H9 (cell line): ENCODE data around the gene C1QTNF6. TPM values are rescaled to one million over a fixed set of nuclear protein-coding genes. Genes with fewer than 3 reads are reported as not detected.

Experiments used
- DNase-seq: peaks from one replicate; pipeline ENCODE4 v3.0.0-alpha.2; 2017
- H2AFZ ChIP-seq: one replicate; pipeline ENCODE4 v1.6.1; 2013; ENCODE audit warnings: mild to moderate bottlenecking, low read length, control low read depth, moderate library complexity
- H2AK5ac ChIP-seq: 2 replicates; pipeline ENCODE4 v1.6.1; 2013; ENCODE audit warnings: low read length, control low read depth, mixed read lengths; ENCODE audit not compliant: insufficient read length
- H2BK120ac ChIP-seq: one replicate; pipeline ENCODE4 v1.6.1; 2013; ENCODE audit warnings: low read depth, mild to moderate bottlenecking, low read length, control low read depth, inconsistent platforms; ENCODE audit not compliant: poor library complexity, severe bottlenecking
- H2BK12ac ChIP-seq: 2 replicates; pipeline ENCODE4 v1.6.1; 2013; ENCODE audit warnings: low read length, control low read depth, mixed read lengths, low read depth; ENCODE audit not compliant: insufficient read length
- H2BK15ac ChIP-seq: 2 replicates; pipeline ENCODE4 v1.6.1; 2013; ENCODE audit warnings: low read depth, low read length, control low read depth
- H2BK20ac ChIP-seq: one replicate; pipeline ENCODE4 v1.6.1; 2013; ENCODE audit warnings: low read depth, mild to moderate bottlenecking, low read length, control low read depth, inconsistent platforms; ENCODE audit not compliant: poor library complexity, severe bottlenecking
- H2BK5ac ChIP-seq: 2 replicates; pipeline ENCODE4 v1.6.1; 2013; ENCODE audit warnings: low read length, control low read depth, mixed read lengths; ENCODE audit not compliant: insufficient read length
- H3K14ac ChIP-seq: 2 replicates; pipeline ENCODE4 v1.6.1; 2013; ENCODE audit warnings: low read length, control low read depth; ENCODE audit not compliant: insufficient read depth
- H3K18ac ChIP-seq: 2 replicates; pipeline ENCODE4 v1.6.1; 2013; ENCODE audit warnings: low read depth, mild to moderate bottlenecking, mixed read lengths, low read length, control low read depth; ENCODE audit not compliant: insufficient read length
- H3K23ac ChIP-seq: 2 replicates; pipeline ENCODE4 v1.6.1; 2013; ENCODE audit warnings: low read length, control low read depth, mixed read lengths, low read depth; ENCODE audit not compliant: insufficient read length
- H3K23me2 ChIP-seq: 2 replicates; pipeline ENCODE4 v1.6.1; 2013; ENCODE audit warnings: low read depth, mild to moderate bottlenecking, mixed read lengths, low read length, control low read depth; ENCODE audit not compliant: insufficient read length, poor library complexity, severe bottlenecking
- H3K27ac ChIP-seq: 2 replicates; pipeline ENCODE4 v1.5.1; 2013; ENCODE audit warnings: low read length, control low read depth, mixed read lengths, low read depth; ENCODE audit not compliant: insufficient read length
- H3K27me3 ChIP-seq: 2 replicates; pipeline ENCODE4 v1.6.1; 2013; ENCODE audit warnings: low read length, control low read depth, inconsistent platforms; ENCODE audit not compliant: insufficient read depth
- H3K4ac ChIP-seq: 2 replicates; pipeline ENCODE4 v1.6.1; 2013; ENCODE audit warnings: low read depth, mild to moderate bottlenecking, control low read depth, inconsistent platforms, low read length, moderate library complexity
- H3K4me1 ChIP-seq: 2 replicates; pipeline ENCODE4 v1.6.1; 2013; ENCODE audit warnings: low read length, control low read depth, inconsistent platforms; ENCODE audit not compliant: insufficient read depth
- H3K4me2 ChIP-seq: 2 replicates; pipeline ENCODE4 v1.6.1; 2013; ENCODE audit warnings: low read length, control low read depth, mixed read lengths; ENCODE audit not compliant: insufficient read length, insufficient read depth
- H3K56ac ChIP-seq: 2 replicates; pipeline ENCODE4 v1.6.1; 2013; ENCODE audit warnings: low read depth, mild to moderate bottlenecking, mixed read lengths, low read length, control low read depth; ENCODE audit not compliant: insufficient read length
- H3K79me1 ChIP-seq: 2 replicates; pipeline ENCODE4 v1.6.1; 2013; ENCODE audit warnings: low read depth, mild to moderate bottlenecking, moderate library complexity, low read length, control low read depth, inconsistent platforms; ENCODE audit not compliant: insufficient read depth, poor library complexity, severe bottlenecking
- H3K79me2 ChIP-seq: 2 replicates; pipeline ENCODE4 v1.6.1; 2013; ENCODE audit warnings: low read length, control low read depth, inconsistent platforms; ENCODE audit not compliant: insufficient read depth
- H3K9ac ChIP-seq: 2 replicates; pipeline ENCODE4 v1.6.1; 2013; ENCODE audit warnings: low read length, control low read depth, mixed read lengths; ENCODE audit not compliant: insufficient read length; ENCODE audit errors: extremely low read depth
- H3K9me3 ChIP-seq: one replicate; pipeline ENCODE4 v1.6.1; 2013; ENCODE audit warnings: low read depth, low read length, inconsistent platforms; ENCODE audit not compliant: control insufficient read depth
- H3T11ph ChIP-seq: one replicate; pipeline ENCODE4 v1.6.1; 2013; ENCODE audit warnings: mild to moderate bottlenecking, low read length, control low read depth, inconsistent platforms
- H4K20me1 ChIP-seq: one replicate; pipeline ENCODE4 v1.6.1; 2013; ENCODE audit not compliant: control insufficient read depth, insufficient read length, insufficient read depth
- H4K5ac ChIP-seq: 2 replicates; pipeline ENCODE4 v1.6.1; 2013; ENCODE audit warnings: low read depth, mild to moderate bottlenecking, mixed read lengths, low read length, control low read depth; ENCODE audit not compliant: insufficient read length
- H4K8ac ChIP-seq: replicated peaks from 2 replicates; pipeline ENCODE4 v1.6.1; 2013; ENCODE audit warnings: low read length, control low read depth, mixed read lengths, low read depth; ENCODE audit not compliant: insufficient read length
- H4K91ac ChIP-seq: 2 replicates; pipeline ENCODE4 v1.6.1; 2013; ENCODE audit warnings: low read depth, mild to moderate bottlenecking, moderate library complexity, mixed read lengths, low read length, control low read depth; ENCODE audit not compliant: insufficient read length
- H3K27ac Mint-ChIP-seq, 3 experiments: 2 replicates in 2 of 3; 3 replicates in 1 of 3; pipeline ENCODE4 v1.8.0; 2020 to 2021; ENCODE audit warnings: mixed read lengths in 3 of 3, mild to moderate bottlenecking in 1 of 3, moderate library complexity in 1 of 3
- H3K27me3 Mint-ChIP-seq: 2 replicates; pipeline ENCODE4 v1.8.0; 2021; ENCODE audit warnings: low read depth, mild to moderate bottlenecking, moderate library complexity, mixed read lengths
- H3K36me3 Mint-ChIP-seq, 3 experiments: 2 replicates in 2 of 3; 3 replicates in 1 of 3; pipeline ENCODE4 v1.8.0; 2020 to 2021; ENCODE audit warnings: low read depth in 3 of 3, mixed read lengths in 3 of 3; ENCODE audit not compliant: insufficient read depth in 1 of 3
- H3K4me1 Mint-ChIP-seq, 2 experiments: 2 replicates each; pipeline ENCODE4 v1.8.0; 2020; ENCODE audit warnings: mixed read lengths in 2 of 2
- H3K4me3 Mint-ChIP-seq, 2 experiments: 2 replicates in 1 of 2; 3 replicates in 1 of 2; pipeline ENCODE4 v1.8.0; 2020 to 2021; ENCODE audit warnings: mild to moderate bottlenecking in 2 of 2, mixed read lengths in 2 of 2, moderate library complexity in 1 of 2
- H3K9me3 Mint-ChIP-seq, 2 experiments: 2 replicates in 1 of 2; 3 replicates in 1 of 2; pipeline ENCODE4 v1.8.0; 2020; ENCODE audit warnings: mild to moderate bottlenecking in 2 of 2, mixed read lengths in 2 of 2, moderate library complexity in 1 of 2
- WGBS: extraction: QIAGEN DNeasy Blood & Tissue Kit; methylation state at CpG from one replicate; pipeline ENCODE4 v1.1.7; 2013; ENCODE audit warnings: missing lambda C conversion rate, low lambda C conversion rate, mixed read lengths; ENCODE audit not compliant: insufficient read length; ENCODE audit errors: extremely low coverage; 5-methylcytosine and 5-hydroxymethylcytosine counted together
- total RNA-seq: library from RNA; stranded (reverse); gene quantifications from 2 replicates; pipeline ENCODE4 v1.2.1, GENCODE V29; 2021
- TF ChIP-seq, protein P1 (sequence below): fragments of 200-600 bp; sonication (generic); conservative IDR thresholded peaks from 3 replicates; pipeline ENCODE4 v1.8.0; 2021; ENCODE audit warnings: antibody characterized with exemption, mild to moderate bottlenecking

The C1QTNF6 gene
- total RNA-seq, 1 experiment from 2014 or later = 5.0 TPM

DNA sequence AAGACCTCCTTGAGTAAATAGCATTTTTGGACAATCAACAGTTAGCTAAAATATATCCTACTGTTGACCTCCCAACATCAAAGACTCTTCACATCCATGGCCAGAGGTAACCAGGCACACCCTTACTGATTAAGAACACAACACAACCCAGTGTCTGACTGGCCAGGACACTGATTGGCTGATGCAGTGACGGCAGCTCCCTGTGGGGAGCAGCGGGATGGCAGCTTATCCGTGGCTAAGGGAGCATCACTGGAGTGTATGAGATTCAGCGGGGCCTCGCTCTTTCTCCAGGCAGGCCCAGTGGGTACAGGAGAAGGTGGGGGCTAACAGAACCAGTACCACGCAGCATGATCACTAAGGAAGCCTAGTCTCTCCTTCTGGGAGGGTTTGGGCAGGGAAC lies 28.0 kb downstream of the C1QTNF6 start:
- no peak overlapping the region for H2BK15ac ChIP-seq
- H2BK120ac ChIP-seq = no peak overlapping the region
- H3K56ac ChIP-seq = no peak overlapping the region
- no peak overlapping the region for H4K5ac ChIP-seq
- H3K9ac ChIP-seq = no peak overlapping the region
- H2BK5ac ChIP-seq = no peak overlapping the region
- no peak overlapping the region for H2AK5ac ChIP-seq
- no peak overlapping the region for H4K8ac ChIP-seq
- Mint-ChIP-seq H3K4me3 (no peak overlapping the region; a peak in 1 of 5 replicates), H3K36me3 (peaks cover 0 to 6% (median 2%) of the 10 kb centered on the region in 3 experiments; a peak in 4 of 7 replicates), H3K27me3 (peaks cover 37% of the 10 kb centered on the region), H3K27ac (no peak overlapping the region), H3K4me1 (peaks cover 6 to 18% of the 10 kb centered on the region in 2 experiments), H3K9me3 (peaks cover 0 to 11% of the 10 kb centered on the region in 2 experiments; a peak in 2 of 5 replicates)
- H3K4me1 ChIP-seq = no peaks in the 10 kb centered on the region
- H3K9me3 ChIP-seq = no peaks in the 10 kb centered on the region
- H3K18ac ChIP-seq = no peak overlapping the region
- no peak overlapping the region for H3K23ac ChIP-seq
- H3T11ph ChIP-seq = no peak overlapping the region
- no peak for DNase-seq
- no peak overlapping the region for H2BK12ac ChIP-seq
- H3K79me2 ChIP-seq = no peaks in the 10 kb centered on the region
- WGBS = no CpG with 5 or more reads among the region's 6 CpGs
- TF ChIP-seq, protein P1, sequence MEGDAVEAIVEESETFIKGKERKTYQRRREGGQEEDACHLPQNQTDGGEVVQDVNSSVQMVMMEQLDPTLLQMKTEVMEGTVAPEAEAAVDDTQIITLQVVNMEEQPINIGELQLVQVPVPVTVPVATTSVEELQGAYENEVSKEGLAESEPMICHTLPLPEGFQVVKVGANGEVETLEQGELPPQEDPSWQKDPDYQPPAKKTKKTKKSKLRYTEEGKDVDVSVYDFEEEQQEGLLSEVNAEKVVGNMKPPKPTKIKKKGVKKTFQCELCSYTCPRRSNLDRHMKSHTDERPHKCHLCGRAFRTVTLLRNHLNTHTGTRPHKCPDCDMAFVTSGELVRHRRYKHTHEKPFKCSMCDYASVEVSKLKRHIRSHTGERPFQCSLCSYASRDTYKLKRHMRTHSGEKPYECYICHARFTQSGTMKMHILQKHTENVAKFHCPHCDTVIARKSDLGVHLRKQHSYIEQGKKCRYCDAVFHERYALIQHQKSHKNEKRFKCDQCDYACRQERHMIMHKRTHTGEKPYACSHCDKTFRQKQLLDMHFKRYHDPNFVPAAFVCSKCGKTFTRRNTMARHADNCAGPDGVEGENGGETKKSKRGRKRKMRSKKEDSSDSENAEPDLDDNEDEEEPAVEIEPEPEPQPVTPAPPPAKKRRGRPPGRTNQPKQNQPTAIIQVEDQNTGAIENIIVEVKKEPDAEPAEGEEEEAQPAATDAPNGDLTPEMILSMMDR = no peak; the same call in 2 of the 3 replicates
- H2AFZ ChIP-seq = no peak overlapping the region
- no peaks in the 10 kb centered on the region for H3K27me3 ChIP-seq
- H3K23me2 ChIP-seq = no peaks in the 10 kb centered on the region
- no peak overlapping the region for H4K91ac ChIP-seq
- H3K4ac ChIP-seq = no peak overlapping the region
- no peak overlapping the region for H3K14ac ChIP-seq
- H3K79me1 ChIP-seq = no peaks in the 10 kb centered on the region
- no peak overlapping the region for H3K27ac ChIP-seq
- H4K20me1 ChIP-seq = no peaks in the 10 kb centered on the region
- no peak overlapping the region for H2BK20ac ChIP-seq
- H3K4me2 ChIP-seq = no peak overlapping the region
